GM10266 (cell line): ENCODE measurements around the gene OCSTAMP.

Source experiments
- DNase-seq: peaks from one replicate; pipeline ENCODE4 v3.0.0; 2012; ENCODE audit errors: extremely low spot score
- TF ChIP-seq, protein P1 (sequence below): IDR thresholded peaks from 2 replicates; pipeline ENCODE4 v1.5.1; 2012; ENCODE audit warnings: mild to moderate bottlenecking, low read depth; ENCODE audit not compliant: control insufficient read depth, insufficient read depth; ENCODE audit errors: missing control alignments

OCSTAMP gene

DNA sequence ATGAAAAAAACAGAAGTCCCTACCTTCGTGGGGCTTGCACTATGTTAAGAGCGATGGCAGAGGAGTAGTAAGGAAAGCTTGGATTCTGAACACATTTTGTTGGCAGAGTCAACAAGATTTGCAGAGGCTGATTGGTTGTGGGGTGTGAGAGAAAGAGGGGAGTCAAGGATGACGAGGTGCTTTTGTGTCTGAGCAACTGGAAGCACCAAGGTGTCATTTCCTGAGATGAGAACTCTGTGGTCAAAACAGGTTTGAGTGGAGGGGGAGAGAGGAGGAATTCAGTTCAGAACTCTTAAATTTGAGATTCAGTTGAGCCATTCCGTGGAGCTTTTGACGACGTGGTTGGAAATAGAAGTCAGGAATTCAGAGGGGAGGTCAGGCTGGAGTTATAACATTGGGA lies 3.5 kb downstream of the OCSTAMP start:
- DNase-seq: no peak
- TF ChIP-seq, protein P1, sequence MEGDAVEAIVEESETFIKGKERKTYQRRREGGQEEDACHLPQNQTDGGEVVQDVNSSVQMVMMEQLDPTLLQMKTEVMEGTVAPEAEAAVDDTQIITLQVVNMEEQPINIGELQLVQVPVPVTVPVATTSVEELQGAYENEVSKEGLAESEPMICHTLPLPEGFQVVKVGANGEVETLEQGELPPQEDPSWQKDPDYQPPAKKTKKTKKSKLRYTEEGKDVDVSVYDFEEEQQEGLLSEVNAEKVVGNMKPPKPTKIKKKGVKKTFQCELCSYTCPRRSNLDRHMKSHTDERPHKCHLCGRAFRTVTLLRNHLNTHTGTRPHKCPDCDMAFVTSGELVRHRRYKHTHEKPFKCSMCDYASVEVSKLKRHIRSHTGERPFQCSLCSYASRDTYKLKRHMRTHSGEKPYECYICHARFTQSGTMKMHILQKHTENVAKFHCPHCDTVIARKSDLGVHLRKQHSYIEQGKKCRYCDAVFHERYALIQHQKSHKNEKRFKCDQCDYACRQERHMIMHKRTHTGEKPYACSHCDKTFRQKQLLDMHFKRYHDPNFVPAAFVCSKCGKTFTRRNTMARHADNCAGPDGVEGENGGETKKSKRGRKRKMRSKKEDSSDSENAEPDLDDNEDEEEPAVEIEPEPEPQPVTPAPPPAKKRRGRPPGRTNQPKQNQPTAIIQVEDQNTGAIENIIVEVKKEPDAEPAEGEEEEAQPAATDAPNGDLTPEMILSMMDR: no peak

GRCh38 chr20:46546298-46546697 lies 4.2 kb downstream of the OCSTAMP start:
- DNase-seq: no peak
- TF ChIP-seq, protein P1: no peak

DNA sequence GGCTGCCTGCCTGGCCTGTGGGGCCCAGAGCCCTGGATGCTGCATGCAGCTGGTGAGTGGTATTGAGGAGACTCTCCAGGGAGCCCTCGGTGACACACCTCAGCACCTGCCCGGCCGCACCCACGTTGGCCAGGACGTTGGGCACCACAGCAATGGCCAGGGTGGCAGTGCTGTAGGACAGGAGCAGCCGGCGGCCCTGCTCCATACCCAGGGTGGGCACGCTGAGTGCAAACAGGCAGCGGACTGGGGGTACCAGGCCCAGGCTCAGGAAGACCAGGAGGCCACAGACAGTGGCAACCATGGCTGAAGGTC lies 4.7 kb downstream of the OCSTAMP start:
- DNase-seq: no peak
- TF ChIP-seq, protein P1: no peak

DNA sequence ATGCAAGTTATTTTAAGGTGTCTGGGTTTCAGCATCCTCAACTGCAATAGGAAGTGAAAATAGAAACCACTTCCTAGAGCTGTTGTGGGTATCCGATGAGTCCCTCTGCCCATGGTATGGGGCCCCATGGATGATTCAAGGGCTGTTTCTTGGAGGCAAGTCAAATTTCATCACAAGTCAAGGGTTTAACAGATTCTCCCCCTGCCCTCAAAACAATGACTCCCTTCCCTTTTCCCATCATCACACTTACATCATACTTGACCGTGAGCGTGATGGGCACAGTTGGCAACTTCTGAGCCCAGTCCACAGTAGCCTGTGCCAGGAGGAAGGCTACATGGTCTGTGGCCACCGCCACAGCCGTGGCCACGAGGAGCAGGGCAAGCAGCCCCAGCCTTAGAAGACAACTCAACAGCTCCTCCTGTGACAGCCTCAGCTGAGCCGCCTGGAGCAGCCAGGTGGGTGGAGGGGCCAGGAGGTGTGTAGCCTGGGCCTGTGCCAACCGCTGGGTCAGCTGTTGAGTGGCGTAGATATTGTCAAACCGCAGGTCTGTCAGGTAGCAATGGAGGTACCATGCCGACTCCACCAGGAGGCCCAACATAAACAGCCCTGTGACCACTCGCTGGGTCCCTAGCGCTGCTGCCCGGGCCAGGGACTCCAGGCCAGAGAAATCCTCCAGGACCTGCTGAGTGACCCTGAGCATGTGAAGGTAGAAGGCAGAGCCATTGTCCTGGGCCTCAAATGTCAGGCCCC lies 5.2 kb downstream of the OCSTAMP start:
- peak; percentile 58 for DNase-seq
- TF ChIP-seq, protein P1: no peak

GRCh38 chr20:46544576-46544975 lies 5.9 kb downstream of the OCSTAMP start:
- TF ChIP-seq, protein P1: peak; percentile 41
- no peak for DNase-seq

DNA sequence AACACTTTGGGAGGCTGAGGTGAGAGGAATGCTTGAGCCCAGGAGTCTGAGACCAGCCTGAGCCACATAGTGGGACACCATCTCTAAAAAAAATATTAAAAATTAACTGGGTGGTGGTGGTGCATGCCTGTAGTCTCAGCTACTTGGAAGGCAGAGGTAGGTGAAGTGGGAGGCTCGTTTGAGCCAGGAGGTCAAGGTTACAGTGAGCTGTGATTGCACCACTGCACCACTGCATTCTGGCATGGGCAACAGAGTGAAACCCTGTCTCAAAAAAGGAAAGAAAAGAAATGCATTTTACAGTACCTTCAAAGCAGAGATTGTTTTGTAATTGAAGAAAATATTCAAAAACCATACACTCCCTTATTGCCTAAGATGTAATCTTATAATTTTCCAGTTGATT lies 6.5 kb downstream of the OCSTAMP start:
- TF ChIP-seq, protein P1: no peak
- DNase-seq: no peak

DNA sequence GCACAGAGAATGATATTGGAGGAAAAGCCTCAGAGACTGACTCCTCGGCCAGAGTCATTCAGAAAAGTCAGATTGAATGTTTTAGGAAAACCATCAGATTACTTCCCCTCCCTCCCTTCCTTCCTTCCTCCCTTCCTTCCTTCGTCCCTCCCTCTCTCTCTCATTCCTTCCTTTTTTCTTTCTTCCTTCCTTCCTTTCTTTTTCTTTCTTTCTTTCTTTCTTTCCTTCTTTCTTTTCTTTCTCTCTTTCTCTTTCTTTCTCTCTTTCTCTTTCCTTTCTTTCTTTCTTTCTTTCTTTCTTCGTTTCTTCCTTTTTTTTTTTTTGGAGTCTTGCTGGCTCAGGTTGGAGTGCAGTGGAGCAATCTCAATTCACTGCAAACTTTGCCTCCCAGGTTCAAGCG lies 7.4 kb downstream of the OCSTAMP start:
- no peak for DNase-seq
- TF ChIP-seq, protein P1: no peak
